Parathyroid adenoma (tissue), 2 donors: ENCODE data around the gene PRMT7.

Experiments
- H2AFZ ChIP-seq: fragments of 300-600 bp; sonication (generic); one replicate; pipeline ENCODE4 v1.7.0; 2017; ENCODE audit warnings: antibody characterized with exemption, mild to moderate bottlenecking
- H3K27ac ChIP-seq: fragments of 300-600 bp; sonication (generic); one replicate; pipeline ENCODE4 v1.7.0; 2017
- H3K27me3 ChIP-seq: fragments of 300-600 bp; sonication (generic); one replicate; pipeline ENCODE4 v1.7.0; 2017; ENCODE audit warnings: low read length; ENCODE audit not compliant: control insufficient read depth, insufficient read depth
- H3K36me3 ChIP-seq: fragments of 300-600 bp; sonication (generic); one replicate; pipeline ENCODE4 v1.7.0; 2017; ENCODE audit warnings: low read length; ENCODE audit not compliant: control insufficient read depth, insufficient read depth
- H3K4me1 ChIP-seq: fragments of 300-600 bp; sonication (generic); one replicate; pipeline ENCODE4 v1.7.0; 2017; ENCODE audit warnings: control low read depth
- H3K4me2 ChIP-seq: fragments of 300-600 bp; sonication (generic); one replicate; pipeline ENCODE4 v1.7.0; 2017; ENCODE audit warnings: low read length
- H3K4me3 ChIP-seq: fragments of 300-600 bp; sonication (generic); one replicate; pipeline ENCODE4 v1.7.0; 2017; ENCODE audit warnings: low read depth, low read length
- H3K79me2 ChIP-seq: fragments of 300-600 bp; sonication (generic); one replicate; pipeline ENCODE4 v1.7.0; 2017; ENCODE audit warnings: control low read depth
- H3K9ac ChIP-seq: fragments of 300-600 bp; sonication (generic); one replicate; pipeline ENCODE4 v1.7.0; 2017; ENCODE audit warnings: mild to moderate bottlenecking
- H3K9me3 ChIP-seq: fragments of 300-600 bp; sonication (generic); one replicate; pipeline ENCODE4 v1.7.0; 2017; ENCODE audit warnings: low read length; ENCODE audit not compliant: control insufficient read depth
- CTCF ChIP-seq: fragments of 300-600 bp; sonication (generic); IDR thresholded peaks from one replicate; pipeline ENCODE4 v1.7.0; 2017; ENCODE audit warnings: antibody characterized with exemption, mild to moderate bottlenecking
- donor health status: primary hyperparathyroidism.

Gene PRMT7

GRCh38 chr16:68335175-68335574 lies 24.4 kb downstream of the PRMT7 start:
- TF ChIP-seq CTCF, result no peak
- no peak overlapping the region for H3K9ac ChIP-seq
- no peak overlapping the region for H2AFZ ChIP-seq
- no peaks in the 10 kb centered on the region for H3K27me3 ChIP-seq
- H3K36me3 ChIP-seq, result no peaks in the 10 kb centered on the region
- H3K79me2 ChIP-seq, result peaks cover 5% of the 10 kb centered on the region
- H3K9me3 ChIP-seq, result no peaks in the 10 kb centered on the region
- H3K27ac ChIP-seq, result no peak overlapping the region
- H3K4me1 ChIP-seq, result no peaks in the 10 kb centered on the region
- no peak overlapping the region for H3K4me2 ChIP-seq
- H3K4me3 ChIP-seq, result no peak overlapping the region

- no peaks in the 10 kb centered on the region for H3K27me3 ChIP-seq
Measured at GRCh38 chr16:68338326-68339119, 27.7 kb downstream of the PRMT7 start.

GRCh38 chr16:68339214-68339613 lies 28.4 kb downstream of the PRMT7 start:
- Histone ChIP-seq H3K9me3 (no peaks in the 10 kb centered on the region), H3K27me3 (no peaks in the 10 kb centered on the region), H2AFZ (no peak overlapping the region), H3K4me1 (no peaks in the 10 kb centered on the region), H3K79me2 (peaks cover 4% of the 10 kb centered on the region), H3K27ac (no peak overlapping the region), H3K9ac (no peak overlapping the region), H3K4me2 (no peak overlapping the region), H3K4me3 (no peak overlapping the region), H3K36me3 (no peaks in the 10 kb centered on the region)
- no peak for TF ChIP-seq CTCF

More at GRCh38 chr16:68338326-68339119, 27.7 kb downstream of the PRMT7 start:
- Histone ChIP-seq H3K4me2 (no peak overlapping the region), H3K4me3 (no peak overlapping the region), H3K4me1 (no peaks in the 10 kb centered on the region), H3K9me3 (no peaks in the 10 kb centered on the region), H3K27ac (no peak overlapping the region), H3K36me3 (no peaks in the 10 kb centered on the region), H3K9ac (no peak overlapping the region), H2AFZ (no peak overlapping the region), H3K79me2 (peaks cover 5% of the 10 kb centered on the region)
- TF ChIP-seq CTCF, result no peak

GRCh38 chr16:68342620-68343019 lies 31.8 kb downstream of the PRMT7 start:
- H3K9me3 ChIP-seq, result no peaks in the 10 kb centered on the region
- H3K4me3 ChIP-seq, result no peak overlapping the region
- no peaks in the 10 kb centered on the region for H3K27me3 ChIP-seq
- H3K9ac ChIP-seq, result no peak overlapping the region
- no peak overlapping the region for H3K27ac ChIP-seq
- H3K4me2 ChIP-seq, result no peak overlapping the region
- no peaks in the 10 kb centered on the region for H3K36me3 ChIP-seq
- TF ChIP-seq CTCF, result no peak
- no peak overlapping the region for H2AFZ ChIP-seq
- no peaks in the 10 kb centered on the region for H3K4me1 ChIP-seq
- peaks cover 2% of the 10 kb centered on the region for H3K79me2 ChIP-seq

GRCh38 chr16:68343137-68343536 lies 32.3 kb downstream of the PRMT7 start:
- H3K4me2 ChIP-seq, result no peak overlapping the region
- no peak overlapping the region for H3K27ac ChIP-seq
- H2AFZ ChIP-seq, result no peak overlapping the region
- H3K4me1 ChIP-seq, result no peaks in the 10 kb centered on the region
- H3K9ac ChIP-seq, result no peak overlapping the region
- H3K27me3 ChIP-seq, result no peaks in the 10 kb centered on the region
- H3K36me3 ChIP-seq, result no peaks in the 10 kb centered on the region
- no peak overlapping the region for H3K4me3 ChIP-seq
- no peak for TF ChIP-seq CTCF
- no peaks in the 10 kb centered on the region for H3K9me3 ChIP-seq
- H3K79me2 ChIP-seq, result no peaks in the 10 kb centered on the region
